K562 (cell line): ENCODE measurements around the gene TRMT112. TPM values are rescaled to one million over a fixed set of nuclear protein-coding genes. Genes with fewer than 3 reads are reported as not detected.

Experiments
- ATAC-seq: fragments of 200-7000 bp; cut with Tn5 transposase; 3 replicates; pipeline ENCODE4 v1.9.1; 2020; ENCODE audit warnings: moderate library complexity
- BruUV-seq: library from RNA; stranded (reverse); fragments of 400-500 nt; replicated peaks from 2 replicates; lab custom pipeline; 2021; lab: Mats Ljungman, UMichigan
- CTCF ChIA-PET: fragments of 300-600 bp; formaldehyde crosslinking; extraction: SDS; loops from one replicate; lab custom pipeline; 2021; ENCODE audit warnings: low intra/inter-chr PET ratio; lab: Yijun Ruan, JAX
- POLR2A ChIA-PET: fragments of 300-600, 350-650 bp; sonication (Branson Sonifier 250); formaldehyde crosslinking; extraction: SDS; loops from one replicate; lab custom pipeline; 2021; ENCODE audit warnings: antibody characterized with exemption, inconsistent platforms; lab: Yijun Ruan, JAX
- DNase-seq, 4 experiments: peaks; one replicate each; pipeline versions ENCODE4 v3.0.0 to v3.0.0-alpha.2; 2011 to 2018; ENCODE audit warnings: low spot score in 3 of 4, mixed read lengths in 3 of 4; ENCODE audit errors: extremely low read depth in 1 of 4
- FAIRE-seq: peaks from 2 replicates; lab custom pipeline; 2011; peaks lifted over from hg19 to GRCh38; lab: Jason Lieb, UNC
- H2AFZ ChIP-seq: 2 replicates; pipeline ENCODE4 v1.6.0; 2011; ENCODE audit warnings: low read depth, low read length, control low read depth, inconsistent platforms
- H3K27ac ChIP-seq: fragments of 200-600 bp; 3 replicates; pipeline ENCODE4 v1.8.0; 2011; ENCODE audit warnings: low read depth, mild to moderate bottlenecking, control low read depth, inconsistent platforms, low read length, moderate library complexity, mixed read lengths; ENCODE audit errors: extremely low read depth
- H3K27me3 ChIP-seq, 2 experiments: fragments of 300-600 bp in 1 of 2; 2 replicates in 1 of 2; 3 replicates in 1 of 2; pipeline versions ENCODE4 v1.6.0 to v1.8.0; 2011; ENCODE audit warnings: inconsistent platforms in 2 of 2, low read length in 2 of 2, mild to moderate bottlenecking in 1 of 2, mixed read lengths in 1 of 2, moderate library complexity in 1 of 2; ENCODE audit not compliant: control insufficient read depth in 2 of 2, insufficient read depth in 2 of 2
- H3K36me3 ChIP-seq: fragments of 300-600 bp; 3 replicates; pipeline ENCODE4 v1.8.0; 2011; ENCODE audit warnings: mild to moderate bottlenecking, low read length, inconsistent platforms; ENCODE audit not compliant: control insufficient read depth, insufficient read depth
- H3K4me1 ChIP-seq, 2 experiments: fragments of 200-600 bp in 1 of 2; replicated peaks in 1 of 2; 2 replicates in 1 of 2; 3 replicates in 1 of 2; pipeline versions ENCODE4 v1.5.1 to v1.8.0; 2011; ENCODE audit warnings: inconsistent platforms in 2 of 2, low read length in 2 of 2, mild to moderate bottlenecking in 1 of 2, mixed read lengths in 1 of 2, moderate library complexity in 1 of 2; ENCODE audit not compliant: control insufficient read depth in 2 of 2, insufficient read depth in 2 of 2
- H3K4me2 ChIP-seq: 2 replicates; pipeline ENCODE4 v1.6.1; 2011; ENCODE audit warnings: low read length, control low read depth, inconsistent platforms, mixed read lengths; ENCODE audit not compliant: insufficient read depth
- H3K4me3 ChIP-seq: fragments of 200-600 bp; sonication (generic), shearing (Covaris generic); 2 replicates; pipeline ENCODE4 v1.5.1; 2016; ENCODE audit warnings: control low read depth, inconsistent platforms
- H3K79me2 ChIP-seq: fragments of 200-600 bp; 3 replicates; pipeline ENCODE4 v1.8.0; 2011; ENCODE audit warnings: low read length, inconsistent platforms; ENCODE audit not compliant: control insufficient read depth, insufficient read depth
- H3K9ac ChIP-seq, 2 experiments: 2 replicates each; pipeline versions ENCODE4 v1.6.0 to v1.6.1; 2011; ENCODE audit warnings: low read depth in 2 of 2, low read length in 2 of 2, control low read depth in 1 of 2, inconsistent platforms in 1 of 2, mild to moderate bottlenecking in 1 of 2, mixed read lengths in 1 of 2; ENCODE audit not compliant: insufficient read depth in 1 of 2
- H3K9me1 ChIP-seq: one replicate; pipeline ENCODE4 v1.6.0; 2011; ENCODE audit warnings: inconsistent platforms, mild to moderate bottlenecking, low read length, moderate library complexity; ENCODE audit not compliant: control insufficient read depth, insufficient read depth
- H3K9me3 ChIP-seq: replicated peaks from 2 replicates; pipeline ENCODE4 v1.5.1; 2011; ENCODE audit warnings: low read depth, low read length, inconsistent platforms; ENCODE audit not compliant: control insufficient read depth, insufficient read depth
- H4K20me1 ChIP-seq: replicated peaks from 2 replicates; pipeline ENCODE4 v1.6.1; 2011; ENCODE audit warnings: low read length, inconsistent platforms, mixed read lengths; ENCODE audit not compliant: control insufficient read depth, insufficient read depth
- ARHGAP35 ChIP-seq: fragments of 450-650 bp; IDR thresholded peaks from 2 replicates; pipeline ENCODE4 v1.6.1; 2018; ENCODE audit not compliant: partially characterized antibody
- BHLHE40 ChIP-seq: IDR thresholded peaks from 2 replicates; pipeline ENCODE4 v1.6.1; 2011; ENCODE audit warnings: low read length, improper control_type of control experiment
- CBFA2T3 ChIP-seq: fragments of 450-650 bp; IDR thresholded peaks from 2 replicates; pipeline ENCODE4 v1.6.1; 2017
- HDAC8 ChIP-seq: fragments of 450-650 bp; IDR thresholded peaks from 2 replicates; pipeline ENCODE4 v1.6.1; 2016; ENCODE audit warnings: mild to moderate bottlenecking, missing genetic modification characterization, moderate library complexity, missing compliant biosample characterization
- KDM1A ChIP-seq, 2 experiments: fragments of 450-650 bp; IDR thresholded peaks; 2 replicates each; pipeline ENCODE4 v1.6.1; 2016; ENCODE audit warnings: mild to moderate bottlenecking in 2 of 2
- L3MBTL2 ChIP-seq: fragments of 450-650 bp; IDR thresholded peaks from 2 replicates; pipeline ENCODE4 v1.6.1; 2016; ENCODE audit warnings: mild to moderate bottlenecking, moderate library complexity
- MBD2 ChIP-seq: sonication (generic); IDR thresholded peaks from 2 replicates; pipeline ENCODE4 v1.6.1; 2016; ENCODE audit warnings: low read depth, borderline replicate concordance
- TEAD1 ChIP-seq, 2 experiments: fragments of 450-650 bp in 1 of 2; sonication (generic) in 1 of 2; formaldehyde crosslinking; IDR thresholded peaks; 2 replicates each; pipeline versions ENCODE4 v1.4.0 to v1.8.0; 2020 to 2022; ENCODE audit warnings: mild to moderate bottlenecking in 2 of 2, missing genetic modification reagents in 1 of 2
- TEAD4 ChIP-seq, 2 experiments: sonication (generic) in 1 of 2; formaldehyde crosslinking in 1 of 2; IDR thresholded peaks; 2 replicates each; pipeline versions ENCODE4 v1.6.1 to v1.8.0; 2012 to 2022; ENCODE audit warnings: borderline replicate concordance in 1 of 2, inconsistent platforms in 1 of 2, low read length in 1 of 2, mild to moderate bottlenecking in 1 of 2, missing genetic modification reagents in 1 of 2
- TFAM ChIP-seq: fragments of 250-450 bp; sonication (Bioruptor Pico); conservative IDR thresholded peaks from 2 replicates; pipeline ENCODE4 v1.5.0; 2021; ENCODE audit warnings: mild to moderate bottlenecking, moderate library complexity
- ZNF197 ChIP-seq: fragments of 200-800 bp; sonication (Bioruptor generic); IDR thresholded peaks from 2 replicates; pipeline ENCODE4 v1.6.1; 2016; ENCODE audit warnings: low read depth, missing genetic modification characterization, missing compliant biosample characterization
- ZNF239 ChIP-seq: fragments of 250-450 bp; sonication (Bioruptor Pico); IDR thresholded peaks from 2 replicates; pipeline ENCODE4 v1.4.0; 2020; ENCODE audit warnings: mild to moderate bottlenecking
- ZNF431 ChIP-seq: sonication (generic); formaldehyde crosslinking; IDR thresholded peaks from 2 replicates; pipeline ENCODE4 v1.8.0; 2022; ENCODE audit warnings: mild to moderate bottlenecking, missing genetic modification reagents
- WGBS: fragments of 100-300 bp; shearing (Covaris generic); methylation state at CpG from one replicate; pipeline ENCODE4 v1.1.6; 2016; ENCODE audit warnings: low coverage, mixed read lengths; ENCODE audit not compliant: insufficient coverage; ENCODE audit errors: missing lambda C conversion rate; 5-methylcytosine and 5-hydroxymethylcytosine counted together
- in situ Hi-C: fragments of 300-500 bp; cut with MboI; formaldehyde crosslinking; loops from 4 replicates; pipeline ENCODE4 v1.15.0; 2018; ENCODE audit warnings: inconsistent platforms, mixed read lengths
- intact Hi-C: fragments of 100-400 bp; cut with micrococcal nuclease; formaldehyde crosslinking; loops from 2 replicates; pipeline ENCODE4 v1.14.2; 2022
- polyA plus RNA-seq, 8 experiments: library from polyadenylated mRNA; depleted of rRNA in 4 of 8; stranded (reverse) in 5 of 8; unstranded in 3 of 8; fragments of >200 nt; fragmentation: Nextera tagmentation in 2 of 8; fragmentation: Illumina TruSeq in 1 of 8; extraction: Ambion mirVana in 2 of 8; extraction: Trizol in 1 of 8; gene quantifications; 2 replicates each; pipeline versions ENCODE4 v1.2.1 to v1.2.3, GENCODE V29; 2011 to 2014; ENCODE audit warnings: inconsistent platforms in 1 of 8, missing spikeins in 1 of 8
- total RNA-seq, 7 experiments: library from RNA; depleted of rRNA in 6 of 7; stranded (reverse); fragments of >200 nt in 6 of 7; fragmentation: Illumina TruSeq in 2 of 7; extraction: Trizol in 2 of 7; gene quantifications; 2 replicates each; pipeline versions ENCODE4 v1.2.1 to v1.2.3, GENCODE V29; 2011 to 2021; ENCODE audit warnings: low replicate concordance in 1 of 7
- TF ChIP-seq, protein P1 (sequence below): fragments of 450-650 bp; formaldehyde crosslinking; IDR thresholded peaks from 2 replicates; pipeline ENCODE4 v1.4.0; 2020; ENCODE audit warnings: mild to moderate bottlenecking, moderate library complexity
- TF ChIP-seq, protein P2 (sequence below): fragments of 450-650 bp; IDR thresholded peaks from 2 replicates; pipeline ENCODE4 v1.6.1; 2016; ENCODE audit warnings: low read depth, mild to moderate bottlenecking, moderate library complexity
- TF ChIP-seq, protein P3 (sequence below): sonication (generic); formaldehyde crosslinking; IDR thresholded peaks from 2 replicates; pipeline ENCODE4 v1.8.0; 2022; ENCODE audit warnings: missing genetic modification reagents, mild to moderate bottlenecking, moderate library complexity, borderline replicate concordance
- TF ChIP-seq, protein P4 (sequence below): fragments of 250-450 bp; sonication (Bioruptor Pico); IDR thresholded peaks from 2 replicates; pipeline ENCODE4 v1.4.0; 2020; ENCODE audit warnings: borderline replicate concordance
- TF ChIP-seq, protein P5 (sequence below): fragments of 250-450 bp; sonication (Bioruptor Pico); IDR thresholded peaks from 2 replicates; pipeline ENCODE4 v1.8.0; 2022; ENCODE audit warnings: inconsistent platforms, mild to moderate bottlenecking, moderate library complexity, borderline replicate concordance

The TRMT112 gene
- total and polyA plus RNA-seq, 9 of the 15 experiments (the other 6 are each of a cell fraction or from before 2014, with no cell fraction given) = 162 to 444 (median 300) TPM

DNA sequence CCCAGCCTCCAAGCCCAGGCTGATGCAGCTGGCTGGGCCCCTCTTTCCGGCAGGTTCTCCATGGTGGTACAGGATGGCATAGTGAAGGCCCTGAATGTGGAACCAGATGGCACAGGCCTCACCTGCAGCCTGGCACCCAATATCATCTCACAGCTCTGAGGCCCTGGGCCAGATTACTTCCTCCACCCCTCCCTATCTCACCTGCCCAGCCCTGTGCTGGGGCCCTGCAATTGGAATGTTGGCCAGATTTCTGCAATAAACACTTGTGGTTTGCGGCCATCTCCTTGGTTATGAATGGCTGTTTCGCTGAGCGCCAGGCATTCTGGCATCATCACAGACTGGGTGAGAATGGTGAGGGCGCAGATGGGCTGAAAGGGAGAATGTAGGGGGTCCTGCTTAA lies 4.2 kb upstream of the TRMT112 start:
- Histone ChIP-seq H3K4me3 (no peak overlapping the region), H3K9ac (peak overlapping the region in 1 of 2 experiments; percentile 57; a peak in 2 of 4 replicates), H3K27ac (no peak overlapping the region), H3K4me2 (no peak overlapping the region), H4K20me1 (no peaks in the 10 kb centered on the region), H3K9me3 (no peaks in the 10 kb centered on the region), H2AFZ (no peak overlapping the region), H3K27me3 (no peaks in the 10 kb centered on the region), H3K4me1 (peaks cover 10 to 50% of the 10 kb centered on the region in 2 experiments; a peak in 4 of 5 replicates), H3K36me3 (peaks cover 33% of the 10 kb centered on the region; the same call in 1 of the 3 replicates), H3K9me1 (no peaks in the 10 kb centered on the region), H3K79me2 (peaks cover 24% of the 10 kb centered on the region)
- 90% methylated on average over 5 of the region's 5 CpGs for WGBS
- intact Hi-C loops (no loop called here), in situ Hi-C loops (no loop called here)
- BruUV-seq = no TSS peak
- DNase-seq (no peak), FAIRE-seq (no peak), ATAC-seq (no peak)
- POLR2A ChIA-PET = interaction anchor here (0.7 kb wide), 1 partner anchor 51 kb away, joined by 5 read pairs; no protein-coding TSS in a partner anchor
- CTCF ChIA-PET = no interaction called here
- TF ChIP-seq MBD2 = no peak
- TF ChIP-seq, protein P1, sequence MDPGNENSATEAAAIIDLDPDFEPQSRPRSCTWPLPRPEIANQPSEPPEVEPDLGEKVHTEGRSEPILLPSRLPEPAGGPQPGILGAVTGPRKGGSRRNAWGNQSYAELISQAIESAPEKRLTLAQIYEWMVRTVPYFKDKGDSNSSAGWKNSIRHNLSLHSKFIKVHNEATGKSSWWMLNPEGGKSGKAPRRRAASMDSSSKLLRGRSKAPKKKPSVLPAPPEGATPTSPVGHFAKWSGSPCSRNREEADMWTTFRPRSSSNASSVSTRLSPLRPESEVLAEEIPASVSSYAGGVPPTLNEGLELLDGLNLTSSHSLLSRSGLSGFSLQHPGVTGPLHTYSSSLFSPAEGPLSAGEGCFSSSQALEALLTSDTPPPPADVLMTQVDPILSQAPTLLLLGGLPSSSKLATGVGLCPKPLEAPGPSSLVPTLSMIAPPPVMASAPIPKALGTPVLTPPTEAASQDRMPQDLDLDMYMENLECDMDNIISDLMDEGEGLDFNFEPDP = no peak
- TF ChIP-seq TFAM = no peak
- TF ChIP-seq KDM1A (IDR thresholded peaks at IDR 0.05) = 0 out of 4 replicates have a peak, but pooled peaks of 1 of the 2 experiments have one; percentile 20
- no peak for TF ChIP-seq ZNF431
- TF ChIP-seq HDAC8 (tag) = no peak
- TF ChIP-seq, protein P2, sequence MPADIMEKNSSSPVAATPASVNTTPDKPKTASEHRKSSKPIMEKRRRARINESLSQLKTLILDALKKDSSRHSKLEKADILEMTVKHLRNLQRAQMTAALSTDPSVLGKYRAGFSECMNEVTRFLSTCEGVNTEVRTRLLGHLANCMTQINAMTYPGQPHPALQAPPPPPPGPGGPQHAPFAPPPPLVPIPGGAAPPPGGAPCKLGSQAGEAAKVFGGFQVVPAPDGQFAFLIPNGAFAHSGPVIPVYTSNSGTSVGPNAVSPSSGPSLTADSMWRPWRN = no peak
- no peak for TF ChIP-seq ARHGAP35
- TF ChIP-seq, protein P3, sequence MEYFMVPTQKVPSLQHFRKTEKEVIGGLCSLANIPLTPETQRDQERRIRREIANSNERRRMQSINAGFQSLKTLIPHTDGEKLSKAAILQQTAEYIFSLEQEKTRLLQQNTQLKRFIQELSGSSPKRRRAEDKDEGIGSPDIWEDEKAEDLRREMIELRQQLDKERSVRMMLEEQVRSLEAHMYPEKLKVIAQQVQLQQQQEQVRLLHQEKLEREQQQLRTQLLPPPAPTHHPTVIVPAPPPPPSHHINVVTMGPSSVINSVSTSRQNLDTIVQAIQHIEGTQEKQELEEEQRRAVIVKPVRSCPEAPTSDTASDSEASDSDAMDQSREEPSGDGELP (CRISPR knock-in tag) = no peak
- TF ChIP-seq L3MBTL2 = no peak
- no peak for TF ChIP-seq TEAD4 (IDR thresholded peaks at IDR 0.05; ENCODE audit: low read length)
- no peak for TF ChIP-seq TEAD4 (CRISPR knock-in tag; IDR thresholded peaks at IDR 0.05; ENCODE audit: borderline replicate concordance)
- TF ChIP-seq ZNF197 (CRISPR knock-in tag) = no peak
- TF ChIP-seq CBFA2T3 = peak; percentile 41; the same call in 1 of the 2 replicates
- TF ChIP-seq, protein P4, sequence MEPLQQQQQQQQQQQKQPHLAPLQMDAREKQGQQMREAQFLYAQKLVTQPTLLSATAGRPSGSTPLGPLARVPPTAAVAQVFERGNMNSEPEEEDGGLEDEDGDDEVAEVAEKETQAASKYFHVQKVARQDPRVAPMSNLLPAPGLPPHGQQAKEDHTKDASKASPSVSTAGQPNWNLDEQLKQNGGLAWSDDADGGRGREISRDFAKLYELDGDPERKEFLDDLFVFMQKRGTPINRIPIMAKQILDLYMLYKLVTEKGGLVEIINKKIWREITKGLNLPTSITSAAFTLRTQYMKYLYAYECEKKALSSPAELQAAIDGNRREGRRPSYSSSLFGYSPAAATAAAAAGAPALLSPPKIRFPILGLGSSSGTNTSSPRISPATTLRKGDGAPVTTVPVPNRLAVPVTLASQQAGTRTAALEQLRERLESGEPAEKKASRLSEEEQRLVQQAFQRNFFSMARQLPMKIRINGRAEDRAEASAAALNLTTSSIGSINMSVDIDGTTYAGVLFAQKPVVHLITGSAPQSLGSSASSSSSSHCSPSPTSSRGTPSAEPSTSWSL (CRISPR knock-in tag) = no peak
- TF ChIP-seq ZNF239 (CRISPR knock-in tag) = no peak
- no peak for TF ChIP-seq TEAD1 (CRISPR knock-in tag; IDR thresholded peaks at IDR 0.05)
- TF ChIP-seq, protein P5, sequence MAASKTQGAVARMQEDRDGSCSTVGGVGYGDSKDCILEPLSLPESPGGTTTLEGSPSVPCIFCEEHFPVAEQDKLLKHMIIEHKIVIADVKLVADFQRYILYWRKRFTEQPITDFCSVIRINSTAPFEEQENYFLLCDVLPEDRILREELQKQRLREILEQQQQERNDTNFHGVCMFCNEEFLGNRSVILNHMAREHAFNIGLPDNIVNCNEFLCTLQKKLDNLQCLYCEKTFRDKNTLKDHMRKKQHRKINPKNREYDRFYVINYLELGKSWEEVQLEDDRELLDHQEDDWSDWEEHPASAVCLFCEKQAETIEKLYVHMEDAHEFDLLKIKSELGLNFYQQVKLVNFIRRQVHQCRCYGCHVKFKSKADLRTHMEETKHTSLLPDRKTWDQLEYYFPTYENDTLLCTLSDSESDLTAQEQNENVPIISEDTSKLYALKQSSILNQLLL = no peak
- TF ChIP-seq BHLHE40 = no peak
